Stomach (tissue), 9 donors: ENCODE results near the gene SULT2B1. TPM values are rescaled to one million over a fixed set of nuclear protein-coding genes. Genes with fewer than 3 reads are reported as not detected.
A peak's percentile ranks its signal among the peaks of the same experiment; 100 is the strongest.

Experiments
- DNase-seq, 2 donors: peaks; one replicate each; pipeline versions ENCODE4 v3.0.0 to v3.0.0-alpha.2; 2013 to 2019
- H3K27ac ChIP-seq, 5 donors: fragments of 200-600 bp in 4 of 5; sonication (generic) in 4 of 5; one replicate each; pipeline ENCODE4 v1.5.1; 2013 to 2019; ENCODE audit warnings: mild to moderate bottlenecking in 1 of 5, moderate library complexity in 1 of 5
- H3K27me3 ChIP-seq, 3 donors: fragments of 200-600 bp; sonication (generic); one replicate each; pipeline ENCODE4 v1.5.1; 2017 to 2019; ENCODE audit warnings: mixed run types in 1 of 3
- H3K36me3 ChIP-seq, 4 donors: fragments of 200-600 bp; sonication (generic); 1 replicate in 3 of 4; 2 replicates in 1 of 4; pipeline ENCODE4 v1.5.1; 2016 to 2019
- H3K4me1 ChIP-seq, 4 donors: fragments of 200-600 bp; sonication (generic); one replicate each; pipeline ENCODE4 v1.5.1; 2016 to 2019
- H3K4me3 ChIP-seq, 4 donors: fragments of 200-600 bp; sonication (generic) in 3 of 4; one replicate each; pipeline ENCODE4 v1.5.1; 2016 to 2019; ENCODE audit warnings: mild to moderate bottlenecking in 1 of 4
- H3K9me3 ChIP-seq, 4 donors: fragments of 200-600 bp; sonication (generic); one replicate each; pipeline ENCODE4 v1.5.1; 2016 to 2019
- CTCF ChIP-seq, 7 experiments: fragments of 450-650 bp in 4 of 7; fragments of 200-600 bp in 3 of 7; sonication (generic) in 3 of 7; IDR thresholded peaks; one replicate each; pipeline ENCODE4 v1.5.1; 2016 to 2019; ENCODE audit warnings: antibody characterized with exemption in 7 of 7, control low read depth in 2 of 7, mild to moderate bottlenecking in 1 of 7
- EP300 ChIP-seq: sonication (generic); formaldehyde crosslinking; IDR thresholded peaks from one replicate; pipeline ENCODE4 v1.6.1; 2017; ENCODE audit warnings: antibody characterized with exemption
- POLR2A ChIP-seq, 4 donors: fragments of 450-650 bp; IDR thresholded peaks; one replicate each; pipeline ENCODE4 v1.6.1; 2016; ENCODE audit warnings: antibody characterized with exemption in 4 of 4, control low read depth in 2 of 4, mild to moderate bottlenecking in 1 of 4, moderate library complexity in 1 of 4
- POLR2AphosphoS5 ChIP-seq, 3 donors: sonication (generic); formaldehyde crosslinking; IDR thresholded peaks; one replicate each; pipeline ENCODE4 v1.6.1; 2016; ENCODE audit warnings: antibody characterized with exemption in 3 of 3
- WGBS, 5 donors: extraction: QIAGEN DNeasy Blood & Tissue Kit in 3 of 5; methylation state at CpG; one replicate each; pipeline versions ENCODE4 v1.1.5 to v1.1.7; 2013 to 2018; 5-methylcytosine and 5-hydroxymethylcytosine counted together
- intact Hi-C: fragments of 100-400 bp; cut with DNase I; formaldehyde crosslinking; loops from one replicate; pipeline ENCODE4 v1.15.1; 2023; ENCODE audit warnings: low total_unique reads
- polyA plus RNA-seq, 3 donors: library from polyadenylated mRNA; stranded (reverse); fragments of 200-250 nt; gene quantifications; one replicate each; pipeline ENCODE4 v1.2.3, GENCODE V29; 2013
- total RNA-seq, 5 donors: library from RNA; depleted of rRNA; stranded (reverse); fragments of >200 nt; gene quantifications; one replicate each; pipeline versions ENCODE4 v1.1.0 to v1.2.3, GENCODE V29; 2014 to 2016
- donor health status: healthy with polysubstance abuse.
- donor health status: Bipolar disorder and iron deficiency.
- donor health status: healthy.

SULT2B1 gene
- total and polyA plus RNA-seq, 8 donors: 2.0 to 46.8 (median 3.1) TPM; not detected in 3

DNA sequence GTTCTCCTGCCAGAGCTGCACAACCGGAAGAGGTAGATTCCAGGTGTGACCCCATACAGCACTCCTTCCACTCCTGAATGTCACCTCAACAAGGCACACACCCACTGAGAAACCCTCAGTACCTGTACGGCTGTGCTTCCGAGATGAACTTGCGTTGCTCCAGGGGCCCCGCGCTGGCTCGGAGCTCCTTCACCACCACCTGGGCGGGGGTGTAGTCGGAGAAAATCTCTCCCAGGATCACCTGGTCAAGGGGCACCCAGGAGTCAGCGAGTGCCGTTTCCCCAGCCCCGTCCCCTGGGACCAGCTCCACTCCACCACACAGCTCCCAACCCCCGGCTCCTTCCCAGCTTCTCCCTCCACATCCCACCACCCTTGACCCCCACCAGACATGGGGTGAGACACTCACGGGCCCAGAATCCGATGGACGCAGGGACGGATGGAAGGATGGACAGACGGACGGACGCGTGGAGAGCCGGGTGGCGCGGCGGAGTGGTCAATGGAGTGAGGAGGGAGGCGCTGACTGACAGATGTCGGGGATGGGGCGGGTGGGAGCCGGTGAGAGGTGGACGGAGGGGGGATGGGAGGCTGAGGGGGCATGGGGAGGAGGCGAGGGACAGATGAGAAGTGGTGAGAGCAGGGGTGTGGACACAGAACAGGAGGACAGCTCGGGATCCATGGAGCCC is 43.1 kb upstream of the SULT2B1 start:
- intact Hi-C loops: loop anchor here (5.0 kb wide), 1 partner anchor 78 kb away; no protein-coding TSS in a partner anchor
- Histone ChIP-seq H3K36me3 (no peaks in the 10 kb centered on the region), H3K27ac (no peak overlapping the region), H3K4me1 (peaks cover 18 to 35% (median 28%) of the 10 kb centered on the region in 4 donors), H3K4me3 (no peak overlapping the region), H3K9me3 (no peaks in the 10 kb centered on the region), H3K27me3 (peaks cover 17 to 47% (median 26%) of the 10 kb centered on the region in 3 donors)
- DNase-seq: peak in 1 of 2 donors; percentile 37
- no peak for TF ChIP-seq POLR2A (IDR thresholded peaks at IDR 0.05)
- TF ChIP-seq CTCF (IDR thresholded peaks at IDR 0.05): no peak
- TF ChIP-seq POLR2AphosphoS5 (IDR thresholded peaks at IDR 0.05): no peak
- no peak for TF ChIP-seq EP300
- 70 to 78% (median 77%) methylated on average over 27 to 32 of the region's 32 CpGs for WGBS, 5 donors

DNA sequence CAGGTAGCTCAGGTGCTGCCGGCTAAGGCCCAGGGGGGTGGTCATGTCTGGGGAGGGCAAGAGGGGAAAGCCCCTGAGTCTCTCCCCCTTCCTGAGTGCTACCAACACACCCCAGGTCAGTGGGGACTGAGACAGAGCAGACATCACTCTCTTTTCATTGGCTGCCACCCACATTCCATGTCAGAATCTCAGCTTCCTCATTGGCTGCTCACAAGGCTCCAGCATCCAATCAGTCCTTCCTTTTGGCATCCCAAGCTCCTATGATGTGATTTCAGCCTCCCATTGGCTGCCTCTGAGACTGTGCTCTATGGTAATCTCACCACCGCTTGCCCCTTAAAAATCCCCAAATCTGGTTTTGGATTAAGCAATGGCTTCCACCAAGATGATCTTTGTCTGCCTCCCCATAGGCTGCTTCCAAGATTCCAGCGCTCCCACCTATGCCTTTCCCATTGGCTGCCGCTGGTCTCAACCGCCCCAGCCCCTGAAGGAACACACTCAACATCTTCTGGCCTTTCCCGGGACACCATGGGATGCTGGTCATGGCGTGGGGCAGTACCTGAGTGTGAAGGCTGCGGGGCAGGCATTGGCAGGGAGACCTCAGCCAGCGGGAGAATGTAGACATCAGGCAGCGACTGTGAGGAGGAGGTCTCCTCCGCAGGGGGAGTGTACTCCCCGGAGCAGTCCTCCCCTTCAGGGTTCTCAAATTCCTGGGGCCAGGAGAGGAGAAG is 42.3 kb upstream of the SULT2B1 start:
- DNase-seq: no peak

GRCh38 chr19:48510421-48511268 is 41.3 kb upstream of the SULT2B1 start:
- Histone ChIP-seq H3K27me3 (peaks cover 17 to 47% (median 27%) of the 10 kb centered on the region in 3 donors), H3K9me3 (no peaks in the 10 kb centered on the region), H3K4me1 (peaks cover 20 to 39% (median 31%) of the 10 kb centered on the region in 4 donors), H3K27ac (no peak overlapping the region), H3K36me3 (no peaks in the 10 kb centered on the region), H3K4me3 (peak overlapping the region; percentile 8 to 39 (median 22))
- TF ChIP-seq CTCF (IDR thresholded peaks at IDR 0.05) (no peak), EP300 (no peak), POLR2A (IDR thresholded peaks at IDR 0.05) (no peak), POLR2AphosphoS5 (IDR thresholded peaks at IDR 0.05) (peak in 1 of 3 donors; percentile 42)
- DNase-seq: peak; percentile 67 to 83
- 12 to 16% (median 15%) methylated on average over 22 to 24 of the region's 24 CpGs for WGBS, 5 donors
- intact Hi-C loops: no loop called here

More for the DNA sequence above, 42.3 kb upstream of the SULT2B1 start:
- Histone ChIP-seq H3K36me3 (no peaks in the 10 kb centered on the region), H3K27ac (no peak overlapping the region), H3K4me1 (peaks cover 20 to 39% (median 31%) of the 10 kb centered on the region in 4 donors), H3K4me3 (no peak overlapping the region), H3K9me3 (no peaks in the 10 kb centered on the region), H3K27me3 (peaks cover 17 to 47% (median 27%) of the 10 kb centered on the region in 3 donors)
- intact Hi-C loops: loop anchor here (5.0 kb wide), 1 partner anchor 78 kb away; no protein-coding TSS in a partner anchor
- TF ChIP-seq POLR2A (IDR thresholded peaks at IDR 0.05) (no peak), CTCF (IDR thresholded peaks at IDR 0.05) (no peak), EP300 (no peak), POLR2AphosphoS5 (IDR thresholded peaks at IDR 0.05) (no peak)
- 74 to 84% (median 82%) methylated on average over 12 of the region's 12 CpGs for WGBS, 5 donors

DNA sequence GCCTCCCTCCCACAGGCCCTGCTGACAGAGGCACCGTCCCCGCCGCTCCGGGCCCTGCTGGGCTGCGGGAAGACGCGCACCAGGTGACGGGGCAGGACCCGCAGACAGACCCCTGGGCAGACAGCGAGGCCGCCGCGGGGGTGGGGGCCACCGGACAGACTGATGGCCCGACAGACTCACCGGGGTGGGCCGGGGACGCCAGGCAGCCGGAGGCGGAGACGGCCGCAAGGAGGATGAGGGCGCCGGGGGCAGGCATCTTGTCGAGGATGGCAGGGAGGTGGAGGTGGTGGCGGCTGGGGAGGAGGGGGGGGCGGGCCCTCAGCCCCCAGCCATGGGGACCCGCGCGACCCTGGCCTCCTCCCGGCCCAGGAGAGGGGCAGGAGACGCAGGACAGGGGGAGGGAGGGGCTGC is 40.6 kb upstream of the SULT2B1 start:
- intact Hi-C loops: no loop called here

More for the DNA sequence above, 40.6 kb upstream of the SULT2B1 start:
- peak in 1 of 2 donors; percentile 23 for DNase-seq
- 0 to 2% (median 1%) methylated on average over 8 to 31 of the region's 32 CpGs for WGBS, 5 donors
- Histone ChIP-seq H3K27ac (no peak overlapping the region), H3K4me1 (peaks cover 20 to 39% (median 31%) of the 10 kb centered on the region in 4 donors), H3K27me3 (peaks cover 17 to 47% (median 27%) of the 10 kb centered on the region in 3 donors), H3K4me3 (peak overlapping the region; percentile 8 to 39 (median 22)), H3K36me3 (no peaks in the 10 kb centered on the region), H3K9me3 (no peaks in the 10 kb centered on the region)
- TF ChIP-seq POLR2A (IDR thresholded peaks at IDR 0.05) (no peak), EP300 (no peak), CTCF (IDR thresholded peaks at IDR 0.05) (no peak), POLR2AphosphoS5 (IDR thresholded peaks at IDR 0.05) (no peak)
